Uterus (tissue), 4 donors: ENCODE data around the gene ABRACL. TPM values are rescaled to one million over a fixed set of nuclear protein-coding genes. Genes with fewer than 3 reads are reported as not detected.

Experiments used
- DNase-seq, 2 donors: peaks; one replicate each; pipeline ENCODE4 v3.0.0-alpha.2; 2019 to 2020
- H3K27ac ChIP-seq, 2 donors: fragments of 200-600 bp; sonication (generic); 1 replicate in 1 of 2; 2 replicates in 1 of 2; pipeline ENCODE4 v1.5.1; 2016 to 2018
- H3K27me3 ChIP-seq, 2 donors: fragments of 200-600 bp; sonication (generic); one replicate each; pipeline ENCODE4 v1.5.1; 2018 to 2019; ENCODE audit warnings: control low read depth in 1 of 2
- H3K36me3 ChIP-seq, 2 donors: fragments of 200-600 bp; sonication (generic); one replicate each; pipeline ENCODE4 v1.5.1; 2019; ENCODE audit warnings: control low read depth in 1 of 2
- H3K4me1 ChIP-seq, 2 donors: fragments of 200-600 bp; sonication (generic); one replicate each; pipeline ENCODE4 v1.5.1; 2018 to 2019; ENCODE audit warnings: control low read depth in 1 of 2
- H3K4me3 ChIP-seq, 2 donors: fragments of 200-600 bp; sonication (generic); 1 replicate in 1 of 2; 2 replicates in 1 of 2; pipeline ENCODE4 v1.5.1; 2018 to 2019; ENCODE audit warnings: mild to moderate bottlenecking in 1 of 2
- H3K9me3 ChIP-seq, 2 donors: fragments of 200-600 bp; sonication (generic); one replicate each; pipeline ENCODE4 v1.5.1; 2019; ENCODE audit warnings: control low read depth in 1 of 2
- CTCF ChIP-seq, 4 experiments: fragments of 200-600 bp in 2 of 4; fragments of 450-650 bp in 2 of 4; sonication (generic) in 2 of 4; IDR thresholded peaks; one replicate each; pipeline ENCODE4 v1.5.1; 2016 to 2019; ENCODE audit warnings: antibody characterized with exemption in 4 of 4, mild to moderate bottlenecking in 2 of 4, moderate library complexity in 1 of 4
- POLR2A ChIP-seq, 2 donors: fragments of 450-650 bp; IDR thresholded peaks; one replicate each; pipeline ENCODE4 v1.6.1; 2016; ENCODE audit warnings: antibody characterized with exemption in 2 of 2, mild to moderate bottlenecking in 1 of 2, moderate library complexity in 1 of 2
- intact Hi-C: fragments of 100-400 bp; cut with DNase I; formaldehyde crosslinking; loops from one replicate; pipeline ENCODE4 v1.15.1; 2023; ENCODE audit warnings: low total_unique reads
- total RNA-seq, 4 donors: library from RNA; depleted of rRNA in 3 of 4; stranded (reverse); fragments of >200 nt in 3 of 4; gene quantifications; one replicate each; pipeline versions ENCODE4 v1.1.0 to v1.2.4, GENCODE V29; 2014 to 2023
- donor health status: DM: yes; HTN: yes; CAD: no.

Gene ABRACL
- total RNA-seq, 4 donors from 2014 or later: 6.2 to 10.0 (median 6.2) TPM; not detected in 1

- no peak for TF ChIP-seq CTCF (IDR thresholded peaks at IDR 0.05)
- no peak for TF ChIP-seq POLR2A (IDR thresholded peaks at IDR 0.05)
- H3K4me3 ChIP-seq: no peak overlapping the region
- H3K27me3 ChIP-seq: no peaks in the 10 kb centered on the region
- intact Hi-C loops: no loop called here
- H3K9me3 ChIP-seq: no peaks in the 10 kb centered on the region
- DNase-seq: no peak
- H3K36me3 ChIP-seq: no peaks in the 10 kb centered on the region
- peak overlapping the region in 1 of 2 donors; percentile 53 for H3K27ac ChIP-seq
- H3K4me1 ChIP-seq: no peaks in the 10 kb centered on the region
These were observed 22.3 kb downstream of the ABRACL start for GRCh38 chr6:139050770-139051313.

- no peak for TF ChIP-seq POLR2A (IDR thresholded peaks at IDR 0.05)
- no peak for TF ChIP-seq CTCF (IDR thresholded peaks at IDR 0.05)
- Histone ChIP-seq H3K36me3 (no peaks in the 10 kb centered on the region), H3K27ac (peak overlapping the region; percentile 36 to 53), H3K27me3 (no peaks in the 10 kb centered on the region), H3K4me1 (no peaks in the 10 kb centered on the region), H3K4me3 (no peak overlapping the region), H3K9me3 (no peaks in the 10 kb centered on the region)
- intact Hi-C loops: no loop called here
- DNase-seq: no peak
These were observed 23.0 kb downstream of the ABRACL start for GRCh38 chr6:139051396-139052060.

GRCh38 chr6:139053382-139053781, 24.8 kb downstream of the ABRACL start:
- Histone ChIP-seq H3K4me3 (no peak overlapping the region), H3K9me3 (no peaks in the 10 kb centered on the region), H3K27me3 (no peaks in the 10 kb centered on the region), H3K27ac (no peak overlapping the region), H3K4me1 (no peaks in the 10 kb centered on the region), H3K36me3 (no peaks in the 10 kb centered on the region)
- TF ChIP-seq CTCF (IDR thresholded peaks at IDR 0.05) (no peak), POLR2A (IDR thresholded peaks at IDR 0.05) (no peak)
- intact Hi-C loops: no loop called here
- no peak for DNase-seq

GRCh38 chr6:139054001-139054400, 25.5 kb downstream of the ABRACL start:
- no peaks in the 10 kb centered on the region for H3K36me3 ChIP-seq
- no peak overlapping the region for H3K27ac ChIP-seq
- no peaks in the 10 kb centered on the region for H3K4me1 ChIP-seq
- intact Hi-C loops: no loop called here
- no peak overlapping the region for H3K4me3 ChIP-seq
- TF ChIP-seq CTCF (IDR thresholded peaks at IDR 0.05): no peak
- no peak for TF ChIP-seq POLR2A (IDR thresholded peaks at IDR 0.05)
- no peaks in the 10 kb centered on the region for H3K27me3 ChIP-seq
- H3K9me3 ChIP-seq: no peaks in the 10 kb centered on the region
- DNase-seq: no peak

- intact Hi-C loops: no loop called here
- H3K4me3 ChIP-seq: no peak overlapping the region
- no peak for DNase-seq
- H3K9me3 ChIP-seq: no peaks in the 10 kb centered on the region
- no peak overlapping the region for H3K27ac ChIP-seq
- H3K27me3 ChIP-seq: no peaks in the 10 kb centered on the region
- H3K4me1 ChIP-seq: no peaks in the 10 kb centered on the region
- no peaks in the 10 kb centered on the region for H3K36me3 ChIP-seq
- TF ChIP-seq CTCF (IDR thresholded peaks at IDR 0.05) (no peak), POLR2A (IDR thresholded peaks at IDR 0.05) (no peak)
These were observed 27.2 kb downstream of the ABRACL start for GRCh38 chr6:139055709-139056108.
